GM21367 (cell line): ENCODE measurements around the gene VCAM1.

ENCODE experiments used
- ATAC-seq: cut with Tn5 transposase; IDR thresholded peaks from one replicate; pipeline ENCODE4 v1.9.1; 2021; ENCODE audit not compliant: unreplicated experiment

Gene VCAM1

GRCh38 chr1:100722221-100722620 lies 2.7 kb downstream of the VCAM1 start:
- no peak for ATAC-seq

GRCh38 chr1:100724281-100724680 lies 4.7 kb downstream of the VCAM1 start:
- no peak for ATAC-seq

- ATAC-seq: no peak
Observed at GRCh38 chr1:100730130-100730529, 10.6 kb downstream of the VCAM1 start.

GRCh38 chr1:100731309-100731708 lies 11.8 kb downstream of the VCAM1 start:
- ATAC-seq: no peak

- no peak for ATAC-seq
Observed at GRCh38 chr1:100731758-100732157, 12.2 kb downstream of the VCAM1 start.

- ATAC-seq: no peak
Observed at GRCh38 chr1:100734676-100735075, 15.1 kb downstream of the VCAM1 start.

- no peak for ATAC-seq
Observed at GRCh38 chr1:100735244-100735643, 15.7 kb downstream of the VCAM1 start.

GRCh38 chr1:100736324-100736723 lies 16.8 kb downstream of the VCAM1 start:
- no peak for ATAC-seq

GRCh38 chr1:100736746-100737145 lies 17.2 kb downstream of the VCAM1 start:
- no peak for ATAC-seq

GRCh38 chr1:100746542-100746932 lies 27.0 kb downstream of the VCAM1 start:
- ATAC-seq: no peak

GRCh38 chr1:100747771-100748170 lies 28.2 kb downstream of the VCAM1 start:
- no peak for ATAC-seq

- ATAC-seq: no peak
Observed at GRCh38 chr1:100750005-100750885, 30.7 kb downstream of the VCAM1 start.

- no peak for ATAC-seq
Observed at GRCh38 chr1:100752791-100753190, 33.2 kb downstream of the VCAM1 start.

GRCh38 chr1:100757946-100758345 lies 38.4 kb downstream of the VCAM1 start:
- ATAC-seq: no peak

- ATAC-seq: no peak
Observed at GRCh38 chr1:100759188-100759587, 39.6 kb downstream of the VCAM1 start.

- no peak for ATAC-seq
Observed at GRCh38 chr1:100760511-100760910, 41.0 kb downstream of the VCAM1 start.

GRCh38 chr1:100762461-100762860 lies 42.9 kb downstream of the VCAM1 start:
- ATAC-seq: no peak

- ATAC-seq: no peak
Observed at GRCh38 chr1:100767176-100767890, 47.8 kb downstream of the VCAM1 start.

GRCh38 chr1:100769323-100769722 lies 49.8 kb downstream of the VCAM1 start:
- no peak for ATAC-seq

- no peak for ATAC-seq
Observed at GRCh38 chr1:100769906-100770646, 50.5 kb downstream of the VCAM1 start.

- no peak for ATAC-seq
Observed at GRCh38 chr1:100773444-100773843, 53.9 kb downstream of the VCAM1 start.

- no peak for ATAC-seq
Observed at GRCh38 chr1:100774370-100774769, 54.8 kb downstream of the VCAM1 start.
